K562 (cell line): Measurements from ENCODE around the gene NAGLU. TPM values are rescaled to one million over a fixed set of nuclear protein-coding genes. Genes with fewer than 3 reads are reported as not detected.

ENCODE experiments used
- ATAC-seq: fragments of 200-7000 bp; cut with Tn5 transposase; 3 replicates; pipeline ENCODE4 v1.9.1; 2020; ENCODE audit warnings: moderate library complexity
- BruUV-seq: library from RNA; stranded (reverse); fragments of 400-500 nt; replicated peaks from 2 replicates; lab custom pipeline; 2021; lab: Mats Ljungman, UMichigan
- CTCF ChIA-PET: fragments of 300-600 bp; formaldehyde crosslinking; extraction: SDS; loops from one replicate; lab custom pipeline; 2021; ENCODE audit warnings: low intra/inter-chr PET ratio; lab: Yijun Ruan, JAX
- POLR2A ChIA-PET: fragments of 300-600, 350-650 bp; sonication (Branson Sonifier 250); formaldehyde crosslinking; extraction: SDS; loops from one replicate; lab custom pipeline; 2021; ENCODE audit warnings: antibody characterized with exemption, inconsistent platforms; lab: Yijun Ruan, JAX
- DNase-seq, 4 experiments: peaks; one replicate each; pipeline versions ENCODE4 v3.0.0 to v3.0.0-alpha.2; 2011 to 2018; ENCODE audit warnings: low spot score in 3 of 4, mixed read lengths in 3 of 4; ENCODE audit errors: extremely low read depth in 1 of 4
- FAIRE-seq: peaks from 2 replicates; lab custom pipeline; 2011; peaks lifted over from hg19 to GRCh38; lab: Jason Lieb, UNC
- H2AFZ ChIP-seq: 2 replicates; pipeline ENCODE4 v1.6.0; 2011; ENCODE audit warnings: low read depth, low read length, control low read depth, inconsistent platforms
- H3K27ac ChIP-seq: fragments of 200-600 bp; 3 replicates; pipeline ENCODE4 v1.8.0; 2011; ENCODE audit warnings: low read depth, mild to moderate bottlenecking, control low read depth, inconsistent platforms, low read length, moderate library complexity, mixed read lengths; ENCODE audit errors: extremely low read depth
- H3K27me3 ChIP-seq, 2 experiments: fragments of 300-600 bp in 1 of 2; 2 replicates in 1 of 2; 3 replicates in 1 of 2; pipeline versions ENCODE4 v1.6.0 to v1.8.0; 2011; ENCODE audit warnings: inconsistent platforms in 2 of 2, low read length in 2 of 2, mild to moderate bottlenecking in 1 of 2, mixed read lengths in 1 of 2, moderate library complexity in 1 of 2; ENCODE audit not compliant: control insufficient read depth in 2 of 2, insufficient read depth in 2 of 2
- H3K36me3 ChIP-seq: fragments of 300-600 bp; 3 replicates; pipeline ENCODE4 v1.8.0; 2011; ENCODE audit warnings: mild to moderate bottlenecking, low read length, inconsistent platforms; ENCODE audit not compliant: control insufficient read depth, insufficient read depth
- H3K4me1 ChIP-seq, 2 experiments: fragments of 200-600 bp in 1 of 2; replicated peaks in 1 of 2; 2 replicates in 1 of 2; 3 replicates in 1 of 2; pipeline versions ENCODE4 v1.5.1 to v1.8.0; 2011; ENCODE audit warnings: inconsistent platforms in 2 of 2, low read length in 2 of 2, mild to moderate bottlenecking in 1 of 2, mixed read lengths in 1 of 2, moderate library complexity in 1 of 2; ENCODE audit not compliant: control insufficient read depth in 2 of 2, insufficient read depth in 2 of 2
- H3K4me2 ChIP-seq: 2 replicates; pipeline ENCODE4 v1.6.1; 2011; ENCODE audit warnings: low read length, control low read depth, inconsistent platforms, mixed read lengths; ENCODE audit not compliant: insufficient read depth
- H3K4me3 ChIP-seq: fragments of 200-600 bp; sonication (generic), shearing (Covaris generic); 2 replicates; pipeline ENCODE4 v1.5.1; 2016; ENCODE audit warnings: control low read depth, inconsistent platforms
- H3K79me2 ChIP-seq: fragments of 200-600 bp; 3 replicates; pipeline ENCODE4 v1.8.0; 2011; ENCODE audit warnings: low read length, inconsistent platforms; ENCODE audit not compliant: control insufficient read depth, insufficient read depth
- H3K9ac ChIP-seq, 2 experiments: 2 replicates each; pipeline versions ENCODE4 v1.6.0 to v1.6.1; 2011; ENCODE audit warnings: low read depth in 2 of 2, low read length in 2 of 2, control low read depth in 1 of 2, inconsistent platforms in 1 of 2, mild to moderate bottlenecking in 1 of 2, mixed read lengths in 1 of 2; ENCODE audit not compliant: insufficient read depth in 1 of 2
- H3K9me1 ChIP-seq: one replicate; pipeline ENCODE4 v1.6.0; 2011; ENCODE audit warnings: inconsistent platforms, mild to moderate bottlenecking, low read length, moderate library complexity; ENCODE audit not compliant: control insufficient read depth, insufficient read depth
- H3K9me3 ChIP-seq: replicated peaks from 2 replicates; pipeline ENCODE4 v1.5.1; 2011; ENCODE audit warnings: low read depth, low read length, inconsistent platforms; ENCODE audit not compliant: control insufficient read depth, insufficient read depth
- H4K20me1 ChIP-seq: replicated peaks from 2 replicates; pipeline ENCODE4 v1.6.1; 2011; ENCODE audit warnings: low read length, inconsistent platforms, mixed read lengths; ENCODE audit not compliant: control insufficient read depth, insufficient read depth
- ATF1 ChIP-seq, 2 experiments: fragments of 450-650 bp in 1 of 2; IDR thresholded peaks; 2 replicates each; pipeline ENCODE4 v1.6.1; 2016; ENCODE audit warnings: missing compliant biosample characterization in 1 of 2, missing genetic modification characterization in 1 of 2
- FOXM1 ChIP-seq, 2 experiments: fragments of 450-650 bp in 1 of 2; sonication (generic) in 1 of 2; formaldehyde crosslinking in 1 of 2; IDR thresholded peaks; 2 replicates each; pipeline versions ENCODE4 v1.6.1 to v1.9.0; 2017 to 2022; ENCODE audit warnings: low read depth in 2 of 2, mild to moderate bottlenecking in 2 of 2, missing genetic modification reagents in 1 of 2, moderate library complexity in 1 of 2
- HDAC8 ChIP-seq: fragments of 450-650 bp; IDR thresholded peaks from 2 replicates; pipeline ENCODE4 v1.6.1; 2016; ENCODE audit warnings: mild to moderate bottlenecking, missing genetic modification characterization, moderate library complexity, missing compliant biosample characterization
- ZBTB40 ChIP-seq, 2 experiments: fragments of 450-650 bp in 1 of 2; sonication (generic) in 1 of 2; formaldehyde crosslinking in 1 of 2; IDR thresholded peaks; 2 replicates each; pipeline versions ENCODE4 v1.7.1 to v1.9.0; 2016 to 2022; ENCODE audit warnings: inconsistent platforms in 1 of 2, mild to moderate bottlenecking in 1 of 2, missing genetic modification reagents in 1 of 2
- WGBS: fragments of 100-300 bp; shearing (Covaris generic); methylation state at CpG from one replicate; pipeline ENCODE4 v1.1.6; 2016; ENCODE audit warnings: low coverage, mixed read lengths; ENCODE audit not compliant: insufficient coverage; ENCODE audit errors: missing lambda C conversion rate; 5-methylcytosine and 5-hydroxymethylcytosine counted together
- in situ Hi-C: fragments of 300-500 bp; cut with MboI; formaldehyde crosslinking; loops from 4 replicates; pipeline ENCODE4 v1.15.0; 2018; ENCODE audit warnings: inconsistent platforms, mixed read lengths
- intact Hi-C: fragments of 100-400 bp; cut with micrococcal nuclease; formaldehyde crosslinking; loops from 2 replicates; pipeline ENCODE4 v1.14.2; 2022
- polyA plus RNA-seq, 8 experiments: library from polyadenylated mRNA; depleted of rRNA in 4 of 8; stranded (reverse) in 5 of 8; unstranded in 3 of 8; fragments of >200 nt; fragmentation: Nextera tagmentation in 2 of 8; fragmentation: Illumina TruSeq in 1 of 8; extraction: Ambion mirVana in 2 of 8; extraction: Trizol in 1 of 8; gene quantifications; 2 replicates each; pipeline versions ENCODE4 v1.2.1 to v1.2.3, GENCODE V29; 2011 to 2014; ENCODE audit warnings: inconsistent platforms in 1 of 8, missing spikeins in 1 of 8
- total RNA-seq, 7 experiments: library from RNA; depleted of rRNA in 6 of 7; stranded (reverse); fragments of >200 nt in 6 of 7; fragmentation: Illumina TruSeq in 2 of 7; extraction: Trizol in 2 of 7; gene quantifications; 2 replicates each; pipeline versions ENCODE4 v1.2.1 to v1.2.3, GENCODE V29; 2011 to 2021; ENCODE audit warnings: low replicate concordance in 1 of 7
- TF ChIP-seq, protein P1 (sequence below): fragments of 150-350 bp; IDR thresholded peaks from 2 replicates; pipeline ENCODE4 v1.6.1; 2014; ENCODE audit warnings: low read depth, mild to moderate bottlenecking, low read length, borderline replicate concordance

The NAGLU gene
- total and polyA plus RNA-seq, 9 of the 15 experiments (the other 6 are each of a cell fraction or from before 2014, with no cell fraction given): 0.04 to 21.5 (median 8.5) TPM

- Histone ChIP-seq H3K9me3 (no peaks in the 10 kb centered on the region), H3K9ac (peak within 1 kb of the TSS; percentile 96 to 100), H3K4me1 (peaks cover 23 to 34% of the 10 kb centered on the region in 2 experiments), H3K4me3 (peak within 1 kb of the TSS; percentile 70), H4K20me1 (no peaks in the 10 kb centered on the region; the same call in 1 of the 2 replicates), H2AFZ (peak within 1 kb of the TSS; percentile 87), H3K4me2 (peak within 1 kb of the TSS; percentile 86), H3K9me1 (no peaks in the 10 kb centered on the region), H3K27ac (peak within 1 kb of the TSS; percentile 94), H3K27me3 (no peaks in the 10 kb centered on the region), H3K36me3 (peaks cover 72% of the 10 kb centered on the region), H3K79me2 (peaks cover 58% of the 10 kb centered on the region)
- intact Hi-C loops: loop anchor here (1.0 to 5.0 kb wide), 5 partner anchors 99 to 352 kb away; partner anchors contain the start of genes BECN1, PLEKHH3 and RAMP2
- ChIA-PET POLR2A (interaction anchor here (0.6 to 5.7 kb wide), 22 partner anchors 10 to 420 kb away, joined by 3 to 58 read pairs (median 4); partner anchors contain the start of genes MLX, RETREG3, RPL27 and TUBG1), CTCF (interaction anchor here (0.6 to 1.2 kb wide), 6 partner anchors 32 to 403 kb away, joined by 3 to 6 read pairs (median 4); partner anchors contain the start of genes RETREG3 and TUBG1)
- WGBS: under 1% methylated on average over 51 of the region's 52 CpGs
- peak; percentile 91 for ATAC-seq
- in situ Hi-C loops: no loop called here
- BruUV-seq: TSS peak; percentile 81
- DNase-seq: peak; percentile 97 to 98 (median 98)
- no peak for FAIRE-seq
- 0 out of 2 replicates have a peak, but pooled peaks have one; percentile 15 for TF ChIP-seq HDAC8
- TF ChIP-seq, protein P1, sequence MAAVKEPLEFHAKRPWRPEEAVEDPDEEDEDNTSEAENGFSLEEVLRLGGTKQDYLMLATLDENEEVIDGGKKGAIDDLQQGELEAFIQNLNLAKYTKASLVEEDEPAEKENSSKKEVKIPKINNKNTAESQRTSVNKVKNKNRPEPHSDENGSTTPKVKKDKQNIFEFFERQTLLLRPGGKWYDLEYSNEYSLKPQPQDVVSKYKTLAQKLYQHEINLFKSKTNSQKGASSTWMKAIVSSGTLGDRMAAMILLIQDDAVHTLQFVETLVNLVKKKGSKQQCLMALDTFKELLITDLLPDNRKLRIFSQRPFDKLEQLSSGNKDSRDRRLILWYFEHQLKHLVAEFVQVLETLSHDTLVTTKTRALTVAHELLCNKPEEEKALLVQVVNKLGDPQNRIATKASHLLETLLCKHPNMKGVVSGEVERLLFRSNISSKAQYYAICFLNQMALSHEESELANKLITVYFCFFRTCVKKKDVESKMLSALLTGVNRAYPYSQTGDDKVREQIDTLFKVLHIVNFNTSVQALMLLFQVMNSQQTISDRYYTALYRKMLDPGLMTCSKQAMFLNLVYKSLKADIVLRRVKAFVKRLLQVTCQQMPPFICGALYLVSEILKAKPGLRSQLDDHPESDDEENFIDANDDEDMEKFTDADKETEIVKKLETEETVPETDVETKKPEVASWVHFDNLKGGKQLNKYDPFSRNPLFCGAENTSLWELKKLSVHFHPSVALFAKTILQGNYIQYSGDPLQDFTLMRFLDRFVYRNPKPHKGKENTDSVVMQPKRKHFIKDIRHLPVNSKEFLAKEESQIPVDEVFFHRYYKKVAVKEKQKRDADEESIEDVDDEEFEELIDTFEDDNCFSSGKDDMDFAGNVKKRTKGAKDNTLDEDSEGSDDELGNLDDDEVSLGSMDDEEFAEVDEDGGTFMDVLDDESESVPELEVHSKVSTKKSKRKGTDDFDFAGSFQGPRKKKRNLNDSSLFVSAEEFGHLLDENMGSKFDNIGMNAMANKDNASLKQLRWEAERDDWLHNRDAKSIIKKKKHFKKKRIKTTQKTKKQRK: peak; percentile 22; the same call in 1 of the 2 replicates
- TF ChIP-seq ATF1 (CRISPR knock-in tag; IDR thresholded peaks at IDR 0.05): no peak
- peak; percentile 65 for TF ChIP-seq ATF1 (tag; IDR thresholded peaks at IDR 0.05)
- TF ChIP-seq FOXM1 (IDR thresholded peaks at IDR 0.05; ENCODE audit: low read depth): no peak
- 0 out of 2 replicates have a peak, but pooled peaks have one; percentile 47 for TF ChIP-seq FOXM1 (CRISPR knock-in tag; IDR thresholded peaks at IDR 0.05; ENCODE audit: low read depth)
- TF ChIP-seq ZBTB40 (IDR thresholded peaks at IDR 0.05): peak; percentile 97
- TF ChIP-seq ZBTB40 (CRISPR knock-in tag; IDR thresholded peaks at IDR 0.05): no peak
These were observed 41.7 kb downstream of the NAGLU start, which contains the start of gene PSMC3IP for GRCh38 chr17:42577532-42578281. PSMC3IP (minus strand) TSS chr17:42577729; CDS start chr17:42577686, 43 bp downstream.
